Measurements from ENCODE around the gene SPCS1.

- TF ChIP-seq CTCF (IDR thresholded peaks at IDR 0.05) (no peak), POLR2A (IDR thresholded peaks at IDR 0.05) (no peak)
Observed at GRCh38 chr3:52719618-52720017, 13.7 kb downstream of the SPCS1 start.
